SIG-M5 (cell line): ENCODE data around the gene PEPD.
"Not testable (repeated sequence)": the region's sequence is repeated elsewhere in the genome, so short reads cannot be mapped to it uniquely, and the experiment has no call there.

ENCODE experiments used
- DNase-seq: peaks from one replicate; lab custom pipeline; 2025; lab: John Stamatoyannopoulos, UW

PEPD gene

DNA sequence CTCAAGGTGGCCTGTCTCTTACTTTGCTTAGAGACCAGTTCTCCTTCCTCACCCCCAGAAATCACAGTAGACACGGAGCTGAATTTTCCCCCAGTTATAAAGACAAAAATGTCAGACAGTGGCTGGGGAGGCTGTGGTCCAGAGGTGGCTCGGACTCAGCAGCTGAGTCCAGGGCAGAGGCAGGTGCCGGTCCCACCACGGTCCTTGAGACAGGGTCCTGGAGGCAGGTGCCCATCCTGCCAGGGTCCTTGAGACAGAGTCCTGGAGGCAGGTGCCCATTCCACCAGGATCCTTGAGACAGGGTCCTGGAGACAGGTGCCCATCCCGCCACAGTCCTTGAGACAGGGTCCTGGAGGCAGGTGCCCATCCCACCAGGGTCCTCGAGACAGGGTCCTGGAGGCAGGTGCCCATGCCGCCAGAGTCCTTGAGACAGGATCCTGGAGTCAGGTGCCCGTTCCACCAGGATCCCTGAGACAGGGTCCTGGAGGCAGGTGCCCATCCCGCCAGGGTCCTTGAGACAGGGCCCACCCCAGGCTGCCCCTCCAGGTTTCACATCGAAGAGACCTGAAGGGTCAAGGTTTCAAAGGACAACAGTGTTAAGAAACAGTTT lies 23.1 kb downstream of the PEPD start:
- DNase-seq, result no peak

DNA sequence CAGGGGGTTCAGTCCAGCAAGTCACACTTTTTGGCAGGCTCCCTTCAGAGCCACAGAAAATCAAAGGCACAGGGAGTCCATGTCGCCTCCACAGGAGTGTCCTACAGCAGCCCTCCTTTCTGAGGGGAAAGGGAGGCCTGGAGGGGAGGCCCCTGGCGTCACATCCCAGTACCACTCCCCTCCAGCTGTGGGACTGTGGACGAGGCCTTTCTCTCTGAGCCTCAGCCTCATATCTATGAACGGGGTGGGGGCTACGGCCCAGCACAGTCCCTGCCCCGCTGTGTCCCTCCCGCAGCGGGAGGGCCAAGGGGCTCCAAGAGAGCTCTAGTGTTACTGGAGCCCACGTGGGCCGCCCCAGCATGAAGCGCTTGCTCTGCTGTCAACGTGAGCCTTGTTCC lies 23.8 kb downstream of the PEPD start:
- DNase-seq, result no peak

DNA sequence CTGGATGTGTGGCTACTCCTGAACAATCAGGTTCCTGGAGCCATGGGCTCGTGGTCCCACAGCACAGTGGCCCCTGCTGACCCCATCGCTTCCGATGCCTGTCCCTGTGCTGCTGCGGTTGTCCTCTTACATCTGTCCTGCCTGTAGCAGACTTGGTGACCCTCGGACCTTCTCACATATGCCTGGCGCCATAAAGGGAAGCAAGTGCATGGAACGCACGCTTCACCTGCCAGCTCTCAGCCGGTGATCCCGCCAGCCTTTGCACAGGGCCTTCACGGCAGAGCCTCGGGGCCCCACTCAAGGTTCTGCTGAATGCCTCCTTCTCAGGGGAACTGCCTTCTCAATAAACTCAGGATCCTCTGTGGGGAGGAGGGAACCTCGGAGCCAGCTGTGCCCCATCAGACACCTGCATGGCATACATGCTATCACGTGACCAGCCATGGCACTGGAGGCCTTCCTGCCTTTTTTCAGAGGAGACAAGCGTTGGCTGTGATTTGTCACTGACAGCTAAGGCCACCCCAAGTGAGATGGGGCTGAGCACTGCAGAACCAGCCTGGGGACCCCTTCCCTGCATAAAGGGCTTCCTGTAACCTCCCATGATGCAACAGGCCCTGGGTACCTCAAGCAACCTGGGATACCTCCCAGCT lies 24.3 kb downstream of the PEPD start:
- DNase-seq, result no peak

DNA sequence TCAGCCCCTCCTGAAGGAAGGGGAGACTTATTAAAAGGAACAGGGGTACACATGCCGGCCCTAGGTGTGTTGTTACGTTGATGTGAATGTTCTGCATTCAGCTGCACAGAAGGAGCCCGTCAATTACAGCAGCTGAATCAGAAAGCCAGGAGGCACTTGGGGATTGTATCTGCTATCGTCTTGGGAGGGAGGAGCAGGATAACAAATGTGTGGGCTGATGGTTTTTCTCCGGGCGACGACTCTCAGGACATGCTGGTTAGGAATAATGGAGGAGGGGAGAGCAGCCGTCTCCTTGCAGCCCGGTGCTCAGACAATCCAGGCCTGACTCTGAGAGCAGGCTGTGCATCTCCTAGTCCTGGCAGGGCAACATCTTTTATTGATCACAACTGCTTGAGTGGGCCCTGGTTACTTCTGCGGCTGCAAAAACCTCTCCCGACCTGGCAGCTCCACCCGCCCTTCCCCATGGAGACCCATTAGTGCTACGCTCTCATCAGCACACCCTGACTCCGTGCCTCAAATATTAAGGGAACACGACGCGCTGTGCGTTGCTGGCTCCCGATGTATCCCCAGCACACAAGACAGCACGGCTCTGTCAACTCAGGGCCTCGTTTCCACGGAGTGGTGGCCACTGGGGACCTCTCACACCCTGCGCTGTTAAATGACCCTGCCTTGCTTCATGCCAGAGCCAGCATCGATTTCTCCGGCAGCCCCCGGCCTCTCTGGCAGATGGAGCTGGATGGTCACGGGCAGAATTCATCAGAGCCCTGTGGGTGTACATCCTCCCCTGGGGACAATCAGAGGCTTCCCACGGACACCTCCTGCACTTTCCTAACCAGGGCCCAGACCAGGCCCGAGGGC lies 25.3 kb downstream of the PEPD start:
- no peak for DNase-seq

DNA sequence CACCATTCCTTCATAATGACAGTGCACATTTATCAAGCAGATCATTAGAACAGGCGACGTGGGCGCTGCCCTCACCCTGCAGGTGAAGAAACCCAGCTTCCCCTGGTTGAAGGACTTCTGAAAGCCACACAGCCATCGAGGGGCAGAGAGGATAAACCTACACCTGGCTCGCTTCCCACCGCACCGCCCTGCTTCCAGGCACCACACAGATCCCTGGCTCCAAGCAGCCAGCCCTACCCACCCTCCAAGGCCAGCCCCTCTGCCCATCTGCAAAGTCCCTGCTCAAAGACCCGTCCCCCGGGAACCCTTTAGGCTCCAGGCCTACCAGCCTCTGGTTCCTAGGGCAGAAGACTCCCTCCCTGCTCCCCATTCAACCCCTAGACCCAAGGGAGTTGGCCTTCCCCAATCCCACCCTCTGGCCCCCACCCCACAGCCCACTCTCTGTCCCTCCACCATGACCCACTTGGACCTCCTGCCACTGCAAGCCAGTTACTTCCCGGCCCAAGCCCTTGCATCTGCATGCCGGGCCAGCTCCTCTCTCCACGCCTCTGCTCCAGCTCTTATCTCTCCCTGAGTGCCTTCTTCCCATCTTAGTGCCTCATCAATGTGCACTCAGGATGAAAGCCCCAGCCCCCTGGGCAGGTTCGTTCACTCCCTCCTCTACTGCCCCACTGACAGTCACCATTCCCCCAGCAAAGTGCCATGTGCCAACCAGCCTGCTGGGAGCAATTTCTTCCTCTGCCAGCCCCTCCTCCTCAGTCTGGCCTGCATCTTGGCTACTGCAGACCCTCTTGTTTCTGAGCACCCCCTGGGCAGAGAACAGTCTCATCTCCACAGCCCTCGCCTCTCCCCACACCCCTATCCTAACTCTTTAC lies 28.0 kb downstream of the PEPD start:
- no peak for DNase-seq

DNA sequence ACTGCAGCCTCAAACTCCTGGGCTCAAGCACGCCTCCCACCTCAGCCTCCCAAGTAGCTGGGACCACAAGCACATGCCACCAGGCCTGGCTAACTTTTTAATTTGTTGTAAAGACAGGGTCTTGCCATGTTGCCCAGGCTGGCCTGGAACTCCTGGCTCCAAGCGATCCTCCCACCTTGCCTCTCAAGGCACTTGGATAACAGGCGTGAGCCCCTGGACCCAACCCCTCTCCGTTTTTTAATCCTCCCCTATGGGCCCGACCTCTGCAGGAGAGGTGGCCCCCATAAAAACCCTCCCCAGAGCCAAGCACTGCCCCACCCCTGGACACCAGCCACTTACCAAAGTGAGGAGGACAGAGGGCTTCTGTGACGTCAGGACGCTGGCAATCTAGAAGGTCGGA lies 28.6 kb downstream of the PEPD start:
- DNase-seq, result no peak

DNA sequence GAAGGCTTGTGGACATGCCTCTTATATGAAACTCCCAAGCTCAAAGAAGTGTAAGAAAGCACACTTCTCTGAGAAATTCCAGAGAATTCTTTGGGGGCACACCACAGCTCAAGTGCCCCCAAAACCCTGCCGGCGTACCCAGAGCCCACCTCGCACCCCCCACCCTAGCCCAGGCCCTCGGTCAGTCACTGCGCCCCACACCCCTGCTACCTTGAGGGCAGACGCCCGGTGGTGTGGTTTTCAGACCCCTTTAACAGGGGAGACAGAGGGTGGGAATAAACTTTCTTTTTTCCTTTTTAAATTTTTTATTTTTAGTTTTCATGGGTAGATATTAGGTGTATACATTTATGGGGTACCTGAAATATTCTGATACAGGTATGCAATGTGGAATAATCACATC lies 29.5 kb downstream of the PEPD start:
- no peak for DNase-seq

DNA sequence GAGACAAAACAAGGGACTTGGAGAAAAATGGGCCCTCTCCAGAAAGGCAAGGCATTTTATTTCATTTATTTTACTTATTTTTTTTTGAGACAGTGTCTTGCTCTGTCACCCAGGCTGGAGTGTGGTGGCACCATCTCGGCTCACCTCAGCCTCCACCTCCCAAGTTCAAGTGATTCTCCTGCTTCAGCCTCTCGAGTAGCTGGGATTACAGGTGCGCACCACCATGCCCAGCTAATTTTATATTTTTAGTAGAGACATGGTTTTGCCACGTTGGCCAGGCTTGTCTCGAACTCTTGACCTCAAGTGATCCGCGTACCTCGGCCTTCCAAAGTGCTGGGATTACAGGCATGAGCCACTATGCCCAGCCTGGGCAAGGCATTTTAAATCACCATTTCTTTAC lies 31.0 kb downstream of the PEPD start:
- not testable (repeated sequence) for DNase-seq

DNA sequence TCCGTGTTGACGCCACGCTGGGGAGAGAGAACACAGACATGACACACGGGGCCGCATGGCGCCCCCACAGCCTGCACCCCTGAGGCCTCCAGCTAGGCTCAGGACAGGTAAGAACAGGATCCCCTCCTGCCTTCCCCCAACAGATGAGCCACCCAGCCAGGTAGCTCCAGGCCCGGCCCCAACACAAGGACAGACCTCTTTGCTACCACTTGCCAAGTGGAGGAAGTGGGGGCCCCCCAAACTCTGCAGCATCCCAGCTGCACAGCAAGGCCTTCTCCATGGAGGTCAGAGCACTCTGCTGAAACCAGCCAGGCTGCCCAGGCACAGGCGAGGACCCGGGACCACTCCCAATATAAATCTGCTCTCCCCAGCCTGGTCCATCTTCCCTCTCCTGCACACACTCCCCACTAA lies 31.5 kb downstream of the PEPD start:
- DNase-seq, result no peak

DNA sequence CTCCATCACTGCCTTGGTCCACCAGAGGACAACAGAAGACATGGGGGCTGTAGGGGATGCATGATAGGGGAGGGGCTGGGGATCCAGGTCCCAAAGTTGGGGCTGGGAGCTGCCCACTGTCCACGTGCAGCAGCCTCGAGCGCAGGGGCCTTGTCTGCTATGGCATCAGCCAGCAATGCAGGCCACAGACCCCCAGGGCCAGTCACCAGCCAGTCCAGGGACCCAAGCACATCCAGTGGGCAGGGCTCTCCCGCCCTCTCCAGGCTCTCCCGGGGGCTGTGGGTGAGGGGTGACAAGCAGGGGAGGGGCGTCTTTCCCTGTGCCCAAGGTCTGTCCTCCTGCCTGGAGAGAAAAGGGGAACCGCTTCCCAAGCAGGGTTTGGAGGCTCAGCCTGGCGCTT lies 32.8 kb downstream of the PEPD start:
- DNase-seq, result no peak

DNA sequence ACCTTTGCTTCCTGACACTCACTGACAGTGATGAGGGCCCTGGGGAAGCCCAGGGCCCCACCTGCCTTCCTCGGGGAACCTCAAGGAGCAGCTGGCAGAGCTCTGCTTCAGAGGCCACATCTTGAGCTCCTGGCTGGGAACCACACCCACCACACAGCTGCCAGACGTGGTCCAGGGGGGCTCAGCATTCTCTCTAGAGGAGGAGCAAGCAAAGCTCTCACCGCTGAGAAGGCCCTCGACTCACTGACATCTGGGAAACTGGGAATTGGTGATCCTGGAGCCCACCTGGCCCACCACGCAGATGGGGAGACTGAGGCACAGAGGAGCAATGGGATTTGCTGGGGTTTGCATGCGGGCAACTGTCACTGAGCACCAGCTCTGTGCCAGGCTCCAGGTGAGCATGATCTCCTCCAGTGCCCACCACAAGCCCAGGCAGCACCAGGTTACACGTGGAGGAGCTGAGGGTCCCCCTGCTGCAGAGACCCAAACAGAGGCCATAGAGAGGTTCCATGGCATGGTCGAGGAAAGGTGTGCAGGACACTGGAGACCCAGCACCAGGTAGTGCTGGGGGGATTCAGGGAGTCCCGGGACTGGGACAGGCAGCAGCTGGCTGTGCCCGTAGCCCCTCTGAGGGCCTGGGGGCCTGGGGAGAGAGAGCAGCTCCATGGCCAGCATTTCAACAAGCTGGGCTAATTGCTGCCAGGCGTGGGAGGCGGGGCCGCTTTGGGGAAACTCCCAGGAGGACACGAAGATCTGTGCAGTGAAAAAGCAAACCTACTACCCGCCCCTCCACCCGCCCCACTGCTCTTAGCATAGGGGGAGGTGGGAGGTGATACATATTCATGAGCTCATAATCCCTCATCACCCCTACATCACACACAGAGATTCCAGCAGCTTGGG lies 33.4 kb downstream of the PEPD start:
- DNase-seq, result no peak

DNA sequence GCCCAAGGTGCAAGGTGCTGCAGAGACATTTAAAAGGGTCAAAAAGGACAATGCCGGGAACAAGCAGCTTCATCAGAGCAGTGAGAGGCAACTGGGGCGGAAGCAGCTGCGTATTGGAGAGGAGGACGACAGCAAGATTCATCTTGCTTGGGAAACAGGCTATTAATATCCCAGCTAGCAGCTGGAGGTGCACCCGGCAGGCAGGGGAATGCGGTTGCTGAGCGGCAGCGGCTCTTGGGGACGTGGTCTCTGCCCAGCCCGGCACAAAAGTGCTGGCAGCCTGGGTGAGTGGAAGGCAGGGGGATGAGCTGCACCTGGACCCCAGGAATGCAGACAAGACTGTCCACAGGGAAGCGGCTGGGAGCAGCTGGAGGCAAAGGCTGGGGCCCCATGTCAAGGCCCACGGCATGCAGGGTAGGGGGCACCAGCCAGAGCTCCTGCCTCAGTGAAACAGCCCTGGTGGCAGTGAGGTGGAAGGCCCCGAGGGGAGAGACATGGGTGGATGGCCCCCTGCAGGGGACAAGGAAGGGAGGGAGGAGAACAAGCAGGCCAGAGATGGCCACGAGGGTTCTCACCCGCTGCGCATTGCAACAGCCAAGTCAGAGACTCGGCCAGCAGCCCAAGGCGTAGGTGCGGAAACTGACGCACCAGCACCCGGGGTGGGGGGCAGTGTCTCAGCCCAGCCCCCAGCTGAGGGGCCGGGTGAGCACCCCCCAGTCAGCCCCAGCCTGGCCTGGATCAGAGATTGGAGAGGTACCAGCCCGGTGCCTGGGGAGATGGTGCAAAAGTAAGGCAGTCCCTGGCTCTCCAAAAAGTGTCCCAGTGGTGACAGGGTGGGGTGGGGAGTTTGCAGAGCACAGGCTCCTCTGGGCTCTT lies 34.4 kb downstream of the PEPD start:
- no peak for DNase-seq

DNA sequence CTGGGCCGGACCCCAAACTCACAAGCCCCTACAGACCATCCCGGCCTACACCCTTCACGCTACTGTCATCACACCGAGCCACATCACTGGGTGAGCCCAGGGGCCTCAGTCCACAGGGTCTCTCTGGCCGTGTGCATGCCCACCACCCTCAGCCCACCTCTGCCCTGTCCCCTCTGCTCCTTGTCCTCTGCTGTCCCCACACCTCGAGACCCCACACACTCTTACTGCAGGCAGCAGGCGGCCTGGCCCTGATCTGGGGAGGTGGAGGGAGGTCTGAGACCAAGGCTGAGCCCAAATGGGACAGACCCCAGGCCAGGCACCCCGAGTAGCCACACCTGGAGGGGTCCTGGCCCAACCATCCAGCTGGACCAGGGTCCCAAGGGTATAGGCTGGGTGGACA lies 35.2 kb downstream of the PEPD start:
- DNase-seq, result no peak

DNA sequence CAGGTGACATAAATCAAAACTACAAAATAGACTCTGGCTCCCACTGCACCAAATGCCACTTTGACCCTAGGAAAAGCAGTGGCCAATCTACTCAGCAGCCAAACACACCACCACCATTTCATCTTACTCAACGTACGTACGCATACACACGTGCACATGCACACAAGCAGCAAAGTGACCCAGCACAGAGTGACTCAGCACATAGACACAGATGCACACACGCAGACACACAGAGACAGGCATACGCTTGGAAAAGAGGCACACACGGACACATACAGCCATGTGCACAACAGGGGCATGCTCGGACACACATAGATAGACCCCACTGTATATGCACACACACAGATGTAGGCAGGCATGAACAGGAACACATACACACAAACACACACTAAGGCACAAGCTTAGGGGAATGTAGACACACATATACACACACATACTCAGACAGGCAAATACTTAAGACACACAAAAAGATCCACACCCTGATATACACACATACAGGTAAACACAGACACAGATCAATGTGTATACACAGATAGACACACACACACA lies 37.3 kb downstream of the PEPD start:
- no peak for DNase-seq

DNA sequence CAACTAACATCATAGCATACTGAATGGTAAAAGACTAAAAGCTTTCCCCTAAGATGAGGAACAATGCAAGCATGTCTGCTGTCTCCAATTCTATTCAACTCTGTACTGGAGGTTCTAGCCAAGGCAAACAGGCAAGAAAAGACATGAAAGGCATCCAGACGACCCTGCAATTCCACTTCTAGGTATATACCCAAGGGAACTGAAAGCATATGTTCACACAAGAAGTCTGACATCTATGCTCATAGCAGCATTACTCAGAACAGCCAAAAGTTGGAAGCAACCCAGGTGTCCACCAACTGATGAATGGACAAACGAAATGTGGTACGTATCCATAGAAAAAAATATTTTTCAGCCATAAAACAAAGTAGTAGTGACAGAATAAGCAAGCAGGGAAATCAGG lies 39.1 kb downstream of the PEPD start:
- no peak for DNase-seq

DNA sequence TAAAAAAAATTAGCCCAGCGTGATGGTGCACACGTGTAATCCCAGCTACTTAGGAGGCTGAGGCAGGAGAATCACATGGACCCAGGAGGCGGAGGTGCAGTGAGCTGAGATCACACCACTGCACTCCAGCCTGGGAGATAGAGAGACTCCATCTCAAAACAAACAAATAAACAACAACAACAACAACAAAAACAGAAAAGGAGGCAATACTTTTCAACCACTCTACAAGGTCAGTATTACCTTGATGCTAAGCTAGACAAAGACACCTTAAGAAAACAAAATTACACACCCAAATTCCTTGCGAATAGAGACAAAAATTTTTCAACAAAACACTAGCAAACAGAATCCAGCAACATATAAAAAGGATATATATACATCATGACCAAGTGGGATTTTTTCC lies 39.7 kb downstream of the PEPD start:
- DNase-seq, result no peak

DNA sequence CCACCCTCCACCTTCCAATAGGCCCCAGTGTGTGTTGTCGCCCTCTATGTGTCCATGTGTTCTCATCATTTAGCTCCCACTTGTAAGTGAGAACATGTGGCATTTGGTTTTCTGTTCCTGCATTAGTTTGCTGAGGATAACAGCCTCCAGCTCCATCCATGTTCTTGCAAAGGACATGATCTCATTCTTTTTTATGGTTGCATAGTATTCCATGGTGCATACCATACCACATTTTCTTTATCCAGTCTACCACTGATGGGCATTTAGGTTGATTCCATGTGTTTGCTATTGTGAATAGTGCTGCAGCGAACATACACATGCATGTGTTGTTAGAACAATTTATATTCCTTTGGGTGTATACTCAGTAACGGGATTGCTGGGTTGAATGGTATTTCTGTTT lies 42.0 kb downstream of the PEPD start:
- DNase-seq, result not testable (repeated sequence)

DNA sequence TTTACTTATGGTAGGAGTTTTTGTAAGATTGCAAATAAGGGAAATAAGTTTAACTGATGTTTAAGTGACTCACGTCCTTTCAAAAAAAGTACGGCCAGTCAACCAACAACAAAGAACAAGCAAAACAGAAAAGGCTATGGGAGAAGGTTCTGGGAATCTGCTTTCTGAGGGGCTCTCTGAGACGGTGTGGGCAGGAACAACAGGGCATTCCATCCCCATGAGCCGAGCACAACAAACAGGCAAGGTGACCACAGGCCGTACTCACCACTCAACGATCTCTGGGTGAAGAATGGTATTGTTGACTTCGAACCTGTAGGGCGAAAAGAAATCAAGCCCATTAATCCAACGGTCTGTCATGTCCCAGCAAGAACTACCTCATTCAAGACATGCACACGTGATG lies 43.8 kb downstream of the PEPD start:
- DNase-seq, result no peak

DNA sequence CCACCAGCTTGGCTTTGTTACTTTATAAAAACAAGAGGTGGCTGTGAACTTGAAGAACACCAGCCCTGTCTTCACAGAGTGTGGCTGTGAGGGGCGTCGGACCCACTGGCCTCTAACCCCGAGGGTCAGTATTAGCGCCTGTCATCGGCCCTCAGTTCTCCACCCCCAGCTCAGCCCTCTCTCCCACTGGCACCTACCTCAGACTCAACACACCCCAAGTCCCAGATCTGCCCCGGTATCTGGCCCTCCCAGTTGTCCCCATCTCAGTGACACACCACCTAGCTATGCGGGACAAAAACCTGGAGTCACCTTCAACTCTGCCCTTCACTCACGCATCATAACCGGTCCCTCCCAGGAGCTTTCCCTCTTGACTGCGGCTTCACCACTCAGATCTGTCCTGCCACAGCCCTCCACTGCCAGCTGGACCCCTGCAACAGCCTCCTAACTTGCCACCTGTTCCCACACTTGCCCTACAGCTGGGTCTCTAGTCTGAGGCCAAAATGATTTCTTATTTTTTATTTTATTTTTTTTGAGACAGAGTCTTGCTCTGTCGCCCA lies 45.4 kb downstream of the PEPD start:
- DNase-seq, result no peak
